Esophagus squamous epithelium (tissue), 5 donors: ENCODE measurements around the gene PABPC1L. TPM values are rescaled to one million over a fixed set of nuclear protein-coding genes. Genes with fewer than 3 reads are reported as not detected.

ENCODE experiments used
- DNase-seq: peaks from one replicate; lab custom pipeline; 2025; lab: John Stamatoyannopoulos, UW
- H3K27ac ChIP-seq, 4 donors: fragments of 200-600 bp; sonication (generic); one replicate each; pipeline ENCODE4 v1.5.1; 2016 to 2019; ENCODE audit warnings: mild to moderate bottlenecking in 1 of 4
- H3K27me3 ChIP-seq, 4 donors: fragments of 200-600 bp; sonication (generic); 1 replicate in 3 of 4; 2 replicates in 1 of 4; pipeline versions ENCODE4 v1.5.1 to v1.6.0; 2017 to 2021; ENCODE audit warnings: antibody characterized with exemption in 1 of 4
- H3K36me3 ChIP-seq, 3 donors: fragments of 200-600 bp; sonication (generic); one replicate each; pipeline ENCODE4 v1.5.1; 2016 to 2019
- H3K4me1 ChIP-seq, 3 donors: fragments of 200-600 bp; sonication (generic); one replicate each; pipeline ENCODE4 v1.5.1; 2017 to 2019
- H3K4me3 ChIP-seq, 4 donors: fragments of 200-600 bp; sonication (generic); 1 replicate in 3 of 4; 2 replicates in 1 of 4; pipeline ENCODE4 v1.5.1; 2016 to 2019; ENCODE audit warnings: mild to moderate bottlenecking in 2 of 4, moderate library complexity in 1 of 4
- H3K9me3 ChIP-seq, 3 donors: fragments of 200-600 bp; sonication (generic); one replicate each; pipeline ENCODE4 v1.5.1; 2016 to 2019
- POLR2A ChIP-seq, 4 donors: fragments of 450-650 bp; IDR thresholded peaks; one replicate each; pipeline ENCODE4 v1.6.1; 2017; ENCODE audit warnings: antibody characterized with exemption in 4 of 4, mild to moderate bottlenecking in 4 of 4, moderate library complexity in 3 of 4
- WGBS, 2 donors: methylation state at CpG; one replicate each; pipeline ENCODE4 v1.1.5; 2018; 5-methylcytosine and 5-hydroxymethylcytosine counted together
- intact Hi-C: fragments of 100-400 bp; cut with DNase I; formaldehyde crosslinking; loops from one replicate; pipeline ENCODE4 v1.15.0; 2022
- total RNA-seq, 4 donors: library from RNA; depleted of rRNA; stranded (reverse); fragments of >200 nt; gene quantifications; one replicate each; pipeline ENCODE4 v1.1.0, GENCODE V29; 2016
- TF ChIP-seq, protein P1 (sequence below), 6 experiments: fragments of 450-650 bp in 4 of 6; fragments of 200-600 bp in 2 of 6; sonication (generic) in 2 of 6; IDR thresholded peaks; one replicate each; pipeline ENCODE4 v1.5.1; 2016 to 2019; ENCODE audit warnings: antibody characterized with exemption in 6 of 6, mild to moderate bottlenecking in 4 of 6, moderate library complexity in 4 of 6
- donor health status: DM: yes; HTN: yes; CAD: no.

Gene PABPC1L
- total RNA-seq, 4 donors from 2014 or later, result 5.9 to 18.5 (median 8.7) TPM

DNA sequence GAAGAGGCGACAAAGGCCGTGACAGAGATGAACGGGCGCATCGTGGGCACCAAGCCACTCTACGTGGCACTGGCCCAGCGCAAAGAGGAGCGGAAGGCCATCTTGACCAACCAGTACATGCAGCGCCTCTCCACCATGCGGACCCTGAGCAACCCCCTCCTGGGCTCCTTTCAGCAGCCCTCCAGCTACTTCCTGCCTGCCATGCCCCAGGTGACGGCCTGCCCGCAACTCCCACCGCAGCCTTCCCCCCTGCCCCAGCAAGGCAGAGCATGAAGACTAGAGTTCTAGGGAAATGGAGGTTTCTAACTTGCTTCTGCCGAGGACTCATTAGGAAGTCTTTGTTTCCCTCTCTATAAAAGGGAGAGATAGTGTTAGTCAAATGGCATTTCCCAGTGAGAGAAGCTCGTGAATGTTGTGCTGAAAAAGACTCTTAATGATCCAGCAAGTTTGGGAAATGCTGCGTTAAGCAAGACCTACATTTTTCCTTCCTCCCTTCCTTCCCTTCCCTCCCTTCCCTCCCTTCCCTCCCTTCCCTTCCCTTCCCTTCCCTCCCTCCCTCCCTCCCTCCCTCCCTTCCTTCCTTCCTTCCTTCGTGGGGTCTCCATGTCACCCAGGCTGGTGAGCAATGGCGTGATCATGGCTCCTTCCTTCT lies 20.8 kb downstream of the PABPC1L start:
- intact Hi-C loops, result no loop called here
- no peaks in the 10 kb centered on the region for H3K27me3 ChIP-seq
- H3K4me1 ChIP-seq, result no peaks in the 10 kb centered on the region
- TF ChIP-seq, protein P1, sequence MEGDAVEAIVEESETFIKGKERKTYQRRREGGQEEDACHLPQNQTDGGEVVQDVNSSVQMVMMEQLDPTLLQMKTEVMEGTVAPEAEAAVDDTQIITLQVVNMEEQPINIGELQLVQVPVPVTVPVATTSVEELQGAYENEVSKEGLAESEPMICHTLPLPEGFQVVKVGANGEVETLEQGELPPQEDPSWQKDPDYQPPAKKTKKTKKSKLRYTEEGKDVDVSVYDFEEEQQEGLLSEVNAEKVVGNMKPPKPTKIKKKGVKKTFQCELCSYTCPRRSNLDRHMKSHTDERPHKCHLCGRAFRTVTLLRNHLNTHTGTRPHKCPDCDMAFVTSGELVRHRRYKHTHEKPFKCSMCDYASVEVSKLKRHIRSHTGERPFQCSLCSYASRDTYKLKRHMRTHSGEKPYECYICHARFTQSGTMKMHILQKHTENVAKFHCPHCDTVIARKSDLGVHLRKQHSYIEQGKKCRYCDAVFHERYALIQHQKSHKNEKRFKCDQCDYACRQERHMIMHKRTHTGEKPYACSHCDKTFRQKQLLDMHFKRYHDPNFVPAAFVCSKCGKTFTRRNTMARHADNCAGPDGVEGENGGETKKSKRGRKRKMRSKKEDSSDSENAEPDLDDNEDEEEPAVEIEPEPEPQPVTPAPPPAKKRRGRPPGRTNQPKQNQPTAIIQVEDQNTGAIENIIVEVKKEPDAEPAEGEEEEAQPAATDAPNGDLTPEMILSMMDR (IDR thresholded peaks at IDR 0.05), result no peak
- no peak for TF ChIP-seq POLR2A (IDR thresholded peaks at IDR 0.05)
- no peak for DNase-seq
- no peak overlapping the region for H3K4me3 ChIP-seq
- H3K27ac ChIP-seq, result no peak overlapping the region
- peaks cover 0 to 39% (median 0%) of the 10 kb centered on the region in 3 donors for H3K36me3 ChIP-seq
- WGBS, 2 donors, result 87 to 90% methylated on average over 4 to 11 of the region's 18 CpGs
- no peaks in the 10 kb centered on the region for H3K9me3 ChIP-seq

- WGBS, 2 donors, result 74 to 88% methylated on average over 3 of the region's 3 CpGs
- Histone ChIP-seq H3K36me3 (peaks cover 0 to 52% (median 0%) of the 10 kb centered on the region in 3 donors), H3K4me3 (no peak overlapping the region), H3K27ac (no peak overlapping the region), H3K9me3 (no peaks in the 10 kb centered on the region), H3K27me3 (no peaks in the 10 kb centered on the region), H3K4me1 (no peaks in the 10 kb centered on the region)
- DNase-seq, result no peak
- TF ChIP-seq, protein P1 (IDR thresholded peaks at IDR 0.05), result no peak
- no peak for TF ChIP-seq POLR2A (IDR thresholded peaks at IDR 0.05)
- intact Hi-C loops, result no loop called here
Observed at GRCh38 chr20:44931911-44932310, 22.1 kb downstream of the PABPC1L start.

- Histone ChIP-seq H3K27me3 (no peaks in the 10 kb centered on the region), H3K4me1 (no peaks in the 10 kb centered on the region), H3K27ac (no peak overlapping the region), H3K9me3 (no peaks in the 10 kb centered on the region), H3K36me3 (peaks cover 0 to 62% (median 0%) of the 10 kb centered on the region in 3 donors), H3K4me3 (no peak overlapping the region)
- intact Hi-C loops, result no loop called here
- WGBS, 2 donors, result 88 to 98% methylated on average over 3 to 7 of the region's 8 CpGs
- TF ChIP-seq, protein P1 (IDR thresholded peaks at IDR 0.05), result no peak
- no peak for TF ChIP-seq POLR2A (IDR thresholded peaks at IDR 0.05)
- DNase-seq, result no peak
Observed at GRCh38 chr20:44932916-44933315, 23.1 kb downstream of the PABPC1L start.

- Histone ChIP-seq H3K4me1 (no peaks in the 10 kb centered on the region), H3K36me3 (peaks cover 0 to 81% (median 0%) of the 10 kb centered on the region in 3 donors), H3K4me3 (no peak overlapping the region), H3K27ac (no peak overlapping the region), H3K27me3 (no peaks in the 10 kb centered on the region), H3K9me3 (no peaks in the 10 kb centered on the region)
- TF ChIP-seq POLR2A (IDR thresholded peaks at IDR 0.05), result no peak
- DNase-seq, result no peak
- WGBS, 2 donors, result 88 to 92% methylated on average over 8 of the region's 10 CpGs
- intact Hi-C loops, result no loop called here
Observed at GRCh38 chr20:44936510-44936909, 26.6 kb downstream of the PABPC1L start.

DNA sequence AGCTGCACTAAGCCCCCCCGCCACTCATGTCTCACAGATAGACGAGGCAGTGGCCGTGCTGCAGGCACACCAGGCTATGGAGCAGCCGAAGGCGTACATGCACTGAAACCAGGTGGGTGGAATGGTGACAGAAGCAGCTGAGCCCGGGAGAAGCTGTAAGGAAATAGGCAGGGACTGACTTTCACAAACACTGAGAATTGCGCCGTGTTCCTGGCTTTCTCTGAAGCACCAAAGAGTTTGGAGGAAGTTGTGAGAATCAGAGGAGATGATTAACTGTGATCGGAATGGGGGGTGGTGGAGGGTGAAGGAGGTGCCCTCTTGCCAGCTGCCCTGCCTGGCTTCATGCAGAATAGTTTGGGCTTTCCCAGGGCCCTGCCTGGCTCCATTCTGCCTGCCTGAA lies 28.8 kb downstream of the PABPC1L start:
- no peaks in the 10 kb centered on the region for H3K27me3 ChIP-seq
- H3K4me1 ChIP-seq, result no peaks in the 10 kb centered on the region
- no peak for DNase-seq
- H3K27ac ChIP-seq, result peak overlapping the region in 1 of 4 donors; percentile 7
- no peak overlapping the region for H3K4me3 ChIP-seq
- peaks cover 0 to 85% (median 10%) of the 10 kb centered on the region in 3 donors for H3K36me3 ChIP-seq
- H3K9me3 ChIP-seq, result no peaks in the 10 kb centered on the region
- intact Hi-C loops, result no loop called here
- TF ChIP-seq, protein P1 (IDR thresholded peaks at IDR 0.05), result no peak
- TF ChIP-seq POLR2A (IDR thresholded peaks at IDR 0.05), result no peak
- WGBS, 2 donors, result 82 to 84% methylated on average over 9 of the region's 9 CpGs
